Muscle of arm (tissue), 12 donors: ENCODE measurements around the gene KLK10. TPM values are rescaled to one million over a fixed set of nuclear protein-coding genes. Genes with fewer than 3 reads are reported as not detected.
"Not testable (repeated sequence)": the region's sequence is repeated elsewhere in the genome, so short reads cannot be mapped to it uniquely, and the experiment has no call there.

Experiments used
- DNase-seq: peaks from one replicate; pipeline ENCODE4 v3.0.0-alpha.2; 2013
- polyA plus RNA-seq, 12 donors: library from polyadenylated mRNA; unstranded; fragments of 120-200 nt; gene quantifications; one replicate each; pipeline ENCODE4 v1.2.1, GENCODE V29; 2013; ENCODE audit not compliant: insufficient read length in 12 of 12

KLK10 gene
- polyA plus RNA-seq, 12 donors, result 0.05 to 2.1 (median 0.19) TPM; not detected in 4

DNA sequence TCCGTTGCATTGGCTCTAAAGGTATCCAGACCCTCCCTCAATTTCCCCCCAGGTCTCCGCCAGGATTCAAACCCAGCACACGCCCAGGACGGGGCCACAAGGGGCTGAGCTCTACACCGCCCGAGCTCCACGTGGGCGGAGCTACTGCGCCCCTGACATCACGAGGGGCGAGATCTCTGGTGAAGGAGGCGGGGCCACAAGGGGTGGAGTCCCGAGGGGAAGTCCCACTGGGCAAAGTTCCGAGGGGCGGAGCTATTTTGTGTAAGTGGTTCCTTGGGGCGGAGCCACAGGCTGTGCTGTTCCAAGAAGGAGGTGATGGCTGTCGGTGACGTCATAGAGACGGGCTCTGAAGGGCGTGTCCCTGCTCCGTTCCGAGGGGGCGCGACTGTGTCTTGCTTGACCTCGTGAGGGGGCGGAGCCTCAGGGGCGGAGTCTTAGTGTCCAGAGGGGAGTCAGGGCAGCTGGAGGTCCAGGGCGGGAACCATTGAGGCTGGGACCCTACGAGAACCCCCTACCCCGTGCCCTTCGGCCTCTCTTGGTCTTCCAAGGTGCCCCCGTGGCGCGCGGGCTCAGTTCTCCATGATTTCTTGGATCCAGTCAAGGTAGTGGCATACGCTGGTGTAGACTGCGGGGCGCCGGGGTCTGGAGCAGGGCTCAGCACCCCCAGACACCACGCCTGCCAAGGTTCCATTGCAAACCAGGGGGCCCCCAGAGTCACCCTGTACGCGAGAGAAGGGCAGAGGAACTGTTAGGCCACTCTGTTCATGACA, 16.8 kb downstream of the KLK10 start:
- no peak for DNase-seq

DNA sequence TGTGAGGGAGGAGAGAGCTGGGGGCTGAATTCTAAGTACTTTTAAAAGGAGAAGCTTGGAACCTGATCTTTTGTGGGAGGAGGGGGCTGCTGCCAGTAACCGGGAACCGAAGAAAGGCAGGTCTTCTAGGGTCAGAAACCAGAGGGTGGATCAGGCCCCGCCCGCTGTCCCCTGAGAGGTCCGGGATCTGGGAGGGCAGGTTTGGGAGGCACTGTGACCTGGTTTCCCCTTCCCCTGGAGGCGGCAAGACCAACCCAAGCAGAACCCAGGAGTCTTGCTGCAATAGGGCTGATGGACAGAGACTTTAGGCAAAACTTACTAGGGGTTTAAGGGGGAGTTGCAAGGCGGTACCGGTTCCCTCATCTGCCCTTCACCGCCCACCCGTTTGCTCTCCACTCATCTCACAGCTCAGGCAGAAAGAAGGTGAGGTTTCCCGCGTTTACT, 17.4 kb downstream of the KLK10 start:
- no peak for DNase-seq

DNA sequence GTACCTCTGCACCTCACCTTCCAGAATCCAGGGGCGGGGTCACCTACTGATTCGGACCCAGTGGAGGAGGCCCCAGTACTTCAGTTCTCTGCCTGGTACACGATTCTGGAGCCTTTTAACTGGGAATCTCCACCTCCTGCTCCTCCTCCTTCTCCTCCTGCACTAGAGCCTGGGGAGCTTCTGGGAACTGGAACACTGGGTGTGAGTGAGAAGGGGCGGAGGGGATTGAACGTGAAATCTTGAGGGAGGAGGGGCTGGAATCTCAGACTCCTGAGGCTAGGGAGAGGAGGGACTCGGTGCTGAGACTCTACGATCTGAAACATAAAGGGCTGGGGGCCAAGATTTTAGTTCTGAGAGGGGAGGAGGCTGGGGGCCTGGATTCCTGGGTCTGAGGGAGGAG, 18.0 kb downstream of the KLK10 start, which contains the start of gene KLK8:
TSS of gene KLK8 (minus strand) at position 90 of the 400 bp plus-strand sequence. CDS start 437 bp downstream, outside the sequence.
- DNase-seq, result no peak

DNA sequence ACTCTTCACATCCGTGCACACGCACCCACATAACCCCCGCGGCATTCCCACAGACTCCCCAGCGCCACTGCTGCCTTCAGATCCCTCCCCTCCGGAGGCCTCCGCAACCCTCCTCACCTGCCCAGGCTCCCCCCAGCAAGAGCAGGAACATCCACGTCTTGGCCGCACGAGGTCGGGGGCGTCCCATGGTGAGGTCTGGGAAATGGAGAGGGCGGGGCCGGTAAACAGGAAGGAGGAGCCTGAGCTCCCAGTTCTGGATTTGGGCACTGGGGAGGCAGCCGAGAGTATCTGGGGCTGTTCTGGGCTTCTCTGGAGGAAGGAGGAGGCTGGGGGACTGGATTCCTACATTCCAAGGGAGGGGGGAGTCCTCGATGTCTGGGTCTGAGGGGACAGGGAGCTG, 18.5 kb downstream of the KLK10 start:
- no peak for DNase-seq

DNA sequence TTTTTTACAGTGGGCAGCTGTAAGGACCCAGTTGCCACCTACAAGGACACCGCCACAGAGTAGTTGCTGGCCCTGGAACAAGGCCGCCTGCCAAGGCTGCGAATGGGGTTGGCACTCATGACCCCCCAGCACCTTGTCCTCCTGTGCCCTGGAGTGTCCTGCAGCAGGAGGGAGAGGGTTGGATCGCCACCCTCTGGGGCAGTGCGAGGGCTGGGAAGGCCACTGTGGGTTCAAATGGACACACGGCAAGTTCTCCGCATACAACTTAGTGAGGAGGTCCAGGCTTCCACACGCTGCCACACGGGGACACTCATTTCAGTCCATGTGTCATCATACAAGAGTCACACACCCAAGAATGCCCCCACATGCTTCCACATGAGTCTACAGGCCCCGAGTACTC, 19.1 kb downstream of the KLK10 start:
- no peak for DNase-seq

DNA sequence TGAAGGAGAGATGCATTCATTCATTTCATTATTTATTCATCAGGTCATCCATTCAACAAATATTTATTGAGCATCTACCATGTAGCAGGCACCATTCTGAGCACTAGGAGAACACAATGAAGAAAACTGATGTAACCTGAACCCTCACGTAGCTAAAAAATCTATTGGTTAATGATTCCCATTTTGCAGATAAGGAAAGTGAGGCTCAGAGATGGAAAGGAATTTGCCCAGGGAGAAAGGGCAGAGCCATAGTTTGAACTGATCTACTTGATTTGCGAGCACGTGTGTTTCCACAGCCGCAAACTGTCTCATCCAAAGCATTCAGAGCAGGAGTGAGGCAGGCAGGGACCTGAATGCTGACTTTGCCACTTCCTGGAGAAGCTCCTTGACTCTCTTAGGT, 20.8 kb downstream of the KLK10 start:
- DNase-seq, result no peak

DNA sequence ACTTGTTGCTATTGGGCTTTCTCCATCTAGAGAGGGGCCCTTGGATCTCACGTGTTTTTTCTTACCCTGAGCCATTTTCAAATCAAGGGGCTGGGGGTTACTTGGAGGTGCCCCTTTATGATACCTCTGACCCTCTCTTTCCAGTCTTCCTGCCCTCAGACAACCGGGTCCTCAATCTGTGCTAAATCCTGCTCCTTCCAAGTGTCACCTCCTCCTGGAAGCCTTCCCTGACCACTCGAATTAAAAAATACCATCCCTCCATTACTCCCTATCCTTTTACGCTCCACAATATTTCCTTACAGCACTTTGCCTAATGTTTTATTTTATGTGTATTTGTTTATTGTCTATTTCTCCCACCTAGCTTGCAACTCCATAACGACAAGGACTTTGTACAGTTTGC, 21.4 kb downstream of the KLK10 start:
- DNase-seq, result no peak

DNA sequence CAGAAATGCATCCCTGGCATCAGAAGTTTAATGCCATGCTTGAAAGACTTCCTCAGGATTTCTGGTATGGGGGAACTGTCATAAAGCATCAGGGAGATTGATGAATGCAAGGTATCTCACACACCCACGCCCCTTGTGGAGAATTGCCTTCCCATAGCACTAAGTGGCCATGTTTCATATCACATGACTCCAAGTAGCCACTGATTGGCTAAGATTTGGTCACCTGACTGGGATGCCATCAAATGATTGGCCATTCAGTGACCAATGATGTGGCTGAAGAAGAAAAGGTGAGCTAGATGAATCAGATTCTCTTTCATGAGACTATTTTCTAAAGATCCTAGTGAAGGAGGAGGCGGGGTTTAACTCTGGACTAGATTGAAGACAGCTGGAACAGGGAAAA, 25.4 kb downstream of the KLK10 start:
- DNase-seq, result no peak

DNA sequence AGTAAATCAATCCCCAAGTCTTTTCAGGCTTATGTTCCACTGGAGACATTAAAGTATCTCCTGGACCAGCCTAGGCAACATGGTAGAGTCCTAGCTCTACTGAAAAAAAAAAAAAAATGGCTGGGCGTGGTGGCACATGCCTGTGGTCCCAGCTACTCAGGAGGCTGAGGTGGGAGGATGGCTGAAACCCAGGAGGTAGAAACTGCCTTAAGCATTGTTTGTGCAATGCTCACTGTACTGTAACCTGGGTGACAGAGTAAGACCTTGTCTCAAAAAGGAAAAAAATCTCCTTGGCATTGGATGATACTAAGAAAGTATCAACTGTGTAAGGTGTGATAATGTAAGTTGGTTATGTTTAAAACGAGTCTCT, 26.9 kb downstream of the KLK10 start:
- no peak for DNase-seq

DNA sequence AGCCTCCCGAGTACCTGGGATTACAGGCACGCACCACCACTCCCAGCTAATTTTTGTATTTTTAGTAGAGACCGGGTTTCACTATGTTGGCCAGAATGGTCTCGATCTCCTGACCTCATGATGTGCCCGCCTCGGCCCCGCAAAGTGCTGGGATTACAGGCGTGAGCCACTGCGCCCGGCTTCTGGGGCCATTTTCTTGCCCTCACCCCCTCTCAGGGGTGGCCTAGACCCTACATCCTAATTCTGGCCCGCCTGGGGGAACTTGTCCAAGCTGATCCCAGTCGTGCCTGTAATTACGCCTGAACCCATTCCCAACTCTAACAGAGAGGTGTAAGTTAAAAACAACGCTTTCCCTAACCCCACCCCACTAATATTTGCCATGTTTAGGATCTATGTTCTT, 35.1 kb downstream of the KLK10 start:
- DNase-seq, result not testable (repeated sequence)

DNA sequence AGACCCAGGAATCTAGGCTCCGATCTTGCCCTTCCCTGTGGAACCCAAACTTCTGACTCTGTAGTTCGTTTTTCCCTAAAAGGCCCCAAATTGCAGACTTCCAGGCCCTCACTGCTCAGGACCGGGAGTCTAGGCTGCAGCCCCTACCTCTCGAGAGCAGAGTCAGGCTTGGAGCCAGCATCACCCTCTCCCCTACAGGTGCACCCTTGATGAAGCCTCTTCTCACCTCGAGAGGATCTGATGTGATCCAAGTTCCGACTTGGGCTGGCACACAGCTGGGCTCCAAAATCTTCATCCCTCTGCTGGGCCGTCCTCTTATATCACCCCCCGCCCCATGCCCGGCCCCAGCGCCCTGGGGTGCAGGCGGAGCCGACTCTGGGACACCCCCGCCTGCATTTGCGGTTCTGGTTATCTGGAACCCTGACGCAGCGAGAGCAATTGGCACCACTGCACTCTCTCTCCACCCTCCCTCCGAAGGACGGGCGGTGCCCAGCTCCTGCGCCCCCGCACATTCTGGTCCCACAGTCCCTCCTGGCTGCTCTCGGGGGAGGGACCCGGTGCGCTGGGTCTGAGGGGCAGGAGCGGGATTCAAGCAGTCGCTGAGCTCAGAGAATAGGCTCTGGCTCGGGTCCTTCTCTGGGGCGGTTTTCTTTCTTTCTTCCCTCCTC, 35.8 kb downstream of the KLK10 start, which contains the start of gene KLK7:
TSS of gene KLK7 (minus strand) at position 293 of the 668 bp plus-strand sequence. CDS start 1,518 bp downstream, outside the sequence.
- DNase-seq, result no peak

DNA sequence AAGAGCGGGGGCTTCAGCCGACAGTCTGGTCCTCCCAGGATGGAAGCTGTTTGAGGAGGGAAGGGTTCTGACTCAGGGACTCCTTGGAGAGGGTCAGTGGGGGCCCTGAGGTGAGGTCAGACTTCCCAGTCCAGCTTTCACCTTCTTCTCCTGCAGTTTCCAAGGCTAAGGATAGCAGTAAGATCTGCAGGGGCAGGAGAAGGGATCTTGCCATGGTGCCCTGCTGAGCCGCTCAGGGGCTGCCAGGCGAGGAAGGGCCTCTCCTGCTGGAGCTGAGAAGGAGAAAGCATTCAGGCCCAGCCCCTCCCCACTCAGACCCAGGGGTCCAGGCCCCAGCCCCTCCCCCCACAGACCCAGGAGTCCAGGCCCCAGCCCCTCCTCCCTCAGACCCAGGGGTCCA, 37.3 kb downstream of the KLK10 start:
- DNase-seq, result no peak

DNA sequence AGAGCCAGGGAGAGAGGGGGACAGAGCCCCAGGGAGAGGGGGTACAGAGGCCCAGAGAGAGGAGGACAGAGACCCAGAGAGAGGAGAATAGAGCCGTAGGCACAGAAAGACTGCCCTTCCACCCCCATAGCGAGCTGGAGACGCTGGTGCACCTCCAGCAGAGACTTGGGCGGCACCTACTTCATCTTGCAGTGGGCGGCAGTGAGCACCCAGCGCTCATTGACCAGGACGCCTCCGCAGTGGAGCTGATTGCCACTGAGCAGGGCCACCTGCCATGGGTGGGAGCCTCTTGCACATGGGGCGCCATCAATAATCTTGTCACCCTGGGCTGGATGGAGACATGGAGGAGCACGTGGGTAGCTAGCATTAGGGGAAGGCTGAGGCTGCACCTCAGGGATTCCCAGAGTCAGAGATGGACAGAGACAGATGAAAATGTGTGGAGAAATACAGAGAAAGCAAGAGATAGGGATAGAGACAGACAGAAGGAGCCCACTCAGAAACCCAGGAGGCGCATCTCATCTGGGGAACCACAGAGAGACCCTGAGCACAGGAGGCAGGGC, 37.8 kb downstream of the KLK10 start:
- DNase-seq, result no peak

DNA sequence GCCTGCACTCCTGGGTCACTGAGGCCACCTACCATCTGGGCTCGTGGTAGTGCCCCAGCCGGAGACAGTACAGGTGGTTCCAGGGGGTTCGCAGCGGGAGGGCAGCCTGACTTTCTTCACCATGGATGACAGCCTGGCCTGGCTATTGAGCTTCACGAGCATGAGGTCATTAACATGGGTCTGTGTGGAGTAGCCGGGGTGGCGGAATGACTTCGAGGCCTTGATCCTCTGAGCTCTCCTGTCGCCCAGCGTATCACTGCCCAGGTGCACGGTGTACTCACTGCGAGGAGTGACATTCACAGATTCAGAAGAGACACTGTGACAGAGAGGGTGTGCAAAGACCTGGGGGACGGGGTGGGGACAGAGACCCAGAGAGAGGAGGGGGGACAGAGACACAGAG, 39.3 kb downstream of the KLK10 start:
- no peak for DNase-seq

DNA sequence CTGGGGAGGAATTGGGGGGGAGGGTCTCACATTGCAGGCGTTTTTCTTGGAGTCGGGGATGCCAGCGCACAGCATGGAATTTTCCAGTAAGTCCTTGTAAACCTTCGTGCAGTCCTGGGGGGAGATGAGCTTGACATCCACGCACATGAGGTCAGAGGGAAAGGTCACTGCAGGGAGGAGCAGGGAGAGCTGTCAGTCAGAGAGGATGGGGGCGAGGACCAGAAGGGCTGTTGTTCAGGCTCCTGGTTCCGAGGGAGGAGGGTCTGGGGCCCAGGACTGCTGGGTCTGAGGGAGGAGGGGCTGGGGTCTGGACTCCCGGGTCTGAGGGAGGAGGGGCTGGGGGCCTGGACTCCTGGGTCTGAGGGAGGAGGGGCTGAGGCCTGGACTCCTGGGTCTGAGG, 39.8 kb downstream of the KLK10 start:
- DNase-seq, result no peak

DNA sequence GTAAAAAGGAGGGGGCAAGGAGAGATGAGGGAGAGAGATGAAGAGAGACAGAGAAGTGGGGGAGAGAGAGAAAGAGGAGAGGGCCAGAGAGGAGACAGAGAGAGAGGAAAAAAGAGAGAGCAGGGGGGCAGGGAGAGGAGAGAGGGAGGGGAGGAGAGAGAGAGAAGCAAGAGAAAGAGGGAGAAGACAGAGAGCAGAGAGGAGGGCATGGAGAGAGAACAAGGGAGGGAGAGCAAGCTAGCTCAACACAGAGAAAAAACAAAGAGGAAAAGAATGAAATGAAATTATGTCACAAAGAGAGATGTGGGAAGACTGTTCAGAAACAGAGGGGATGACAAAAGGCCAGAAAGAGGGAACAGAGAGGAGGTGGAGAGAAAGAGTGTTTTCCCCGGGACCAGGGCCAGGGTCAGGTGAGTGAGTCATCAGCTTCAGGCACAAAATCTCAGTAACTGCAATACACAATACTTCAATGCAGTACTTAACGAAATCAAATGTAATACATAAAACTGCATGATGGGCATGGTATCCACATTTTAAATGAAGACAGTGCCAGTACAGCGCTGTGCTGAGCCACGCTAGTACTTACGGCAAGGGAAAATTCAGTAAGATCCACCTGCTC, 40.6 kb downstream of the KLK10 start:
- no peak for DNase-seq

DNA sequence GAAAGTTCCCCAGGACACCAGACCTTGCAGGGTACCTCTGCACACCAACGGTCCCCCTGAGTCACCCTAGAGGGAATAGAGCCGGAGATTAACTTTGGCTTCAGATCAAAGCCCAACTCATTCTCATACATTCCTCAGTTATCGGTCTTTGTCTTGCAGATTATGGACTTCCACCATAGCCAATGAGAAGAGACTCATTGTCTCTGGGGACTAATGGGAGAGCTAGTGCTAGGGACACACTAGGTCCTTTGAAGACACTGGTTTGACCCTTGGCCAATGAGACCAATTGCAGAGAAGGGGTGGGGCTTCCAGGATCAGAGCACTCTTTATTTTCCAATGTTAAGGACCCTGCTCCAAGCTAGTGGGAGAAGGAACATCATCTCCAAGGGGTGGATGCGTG, 41.9 kb downstream of the KLK10 start:
- no peak for DNase-seq

DNA sequence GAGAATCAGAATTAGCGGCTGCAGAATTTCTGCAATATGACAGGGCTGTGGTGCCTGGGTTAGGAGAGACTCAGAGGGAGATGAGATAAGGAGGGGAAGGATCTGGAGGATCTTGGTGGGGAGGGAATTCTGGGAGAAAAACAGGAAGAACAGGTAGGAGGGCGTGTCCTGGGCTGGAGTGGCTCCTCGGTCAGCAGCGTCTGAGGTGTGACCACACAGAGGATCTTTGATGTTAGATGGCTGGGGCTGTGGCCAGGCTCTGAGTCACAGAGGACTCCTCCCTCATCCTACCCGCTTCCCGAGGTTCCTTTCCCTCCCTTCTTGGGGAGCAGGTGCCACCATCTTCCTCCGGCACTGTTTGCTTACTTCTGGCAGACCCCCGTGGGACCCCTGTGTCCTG, 43.7 kb downstream of the KLK10 start:
- DNase-seq, result no peak

DNA sequence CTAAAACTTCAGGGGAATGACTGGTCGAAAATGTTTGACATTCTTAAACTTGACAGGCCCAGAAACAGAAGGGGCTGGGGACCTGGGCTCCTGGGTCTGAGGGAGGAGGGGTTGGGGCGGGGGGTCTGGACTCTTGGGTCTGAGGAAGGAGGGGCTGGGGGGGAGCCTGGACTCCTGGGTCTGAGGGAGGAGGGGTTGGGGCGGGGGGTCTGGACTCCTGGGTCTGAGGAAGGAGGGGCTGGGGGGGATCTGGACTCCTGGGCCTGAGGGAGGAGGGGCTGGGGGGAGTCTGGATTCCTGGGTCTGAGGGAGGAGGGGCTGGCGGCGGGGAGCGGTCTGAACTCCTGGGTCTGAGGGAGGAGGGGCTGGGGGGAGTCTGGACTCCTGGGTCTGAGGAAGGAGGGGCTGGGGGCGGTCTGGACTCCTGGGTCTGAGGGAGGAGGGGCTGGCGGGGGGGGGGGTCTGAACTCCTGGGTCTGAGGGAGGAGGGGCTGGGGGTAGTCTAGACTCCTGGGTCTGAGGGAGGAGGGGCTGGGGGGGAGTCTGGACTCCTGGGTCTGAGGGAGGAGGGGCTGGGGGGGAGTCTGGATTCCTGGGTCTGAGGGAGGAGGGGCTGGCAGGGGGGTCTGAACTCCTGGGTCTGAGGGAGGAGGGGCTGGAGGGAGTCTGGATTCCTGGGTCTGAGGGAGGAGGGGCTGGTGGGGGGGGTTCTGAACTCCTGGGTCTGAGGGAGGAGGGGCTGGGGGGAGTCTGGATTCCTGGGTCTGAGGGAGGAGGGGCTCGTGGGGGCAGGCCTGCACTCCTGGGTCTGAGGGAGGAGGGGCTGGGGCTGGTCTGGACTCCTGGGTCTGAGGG, 44.6 kb downstream of the KLK10 start:
- DNase-seq, result no peak

DNA sequence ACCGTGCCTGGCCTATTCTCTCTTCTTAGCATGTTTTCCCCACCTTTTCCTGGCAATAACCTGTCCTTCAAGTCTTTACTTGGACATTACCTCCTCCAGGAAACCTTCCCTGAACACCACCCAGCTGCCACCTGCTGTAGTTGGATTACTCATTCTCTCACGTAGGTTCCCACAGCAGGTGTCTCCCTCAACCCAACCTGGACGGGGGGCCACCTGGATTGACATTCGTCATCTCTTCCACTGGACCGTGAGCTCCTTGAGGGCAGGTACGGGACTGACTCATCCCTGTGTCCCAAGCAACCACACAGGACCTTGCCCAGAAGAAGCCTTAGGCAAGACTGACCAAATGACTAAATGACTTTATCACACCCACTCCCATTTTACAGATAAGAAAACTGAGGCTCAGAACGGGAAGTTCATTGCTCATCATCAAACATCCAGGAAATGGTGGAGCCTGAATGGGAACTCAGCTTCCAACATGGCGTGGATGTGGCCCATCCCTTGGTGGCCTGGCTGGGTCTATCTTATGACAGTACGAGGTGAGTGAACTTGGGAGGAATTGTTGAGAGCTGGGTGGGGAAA, 46.6 kb downstream of the KLK10 start:
- no peak for DNase-seq

DNA sequence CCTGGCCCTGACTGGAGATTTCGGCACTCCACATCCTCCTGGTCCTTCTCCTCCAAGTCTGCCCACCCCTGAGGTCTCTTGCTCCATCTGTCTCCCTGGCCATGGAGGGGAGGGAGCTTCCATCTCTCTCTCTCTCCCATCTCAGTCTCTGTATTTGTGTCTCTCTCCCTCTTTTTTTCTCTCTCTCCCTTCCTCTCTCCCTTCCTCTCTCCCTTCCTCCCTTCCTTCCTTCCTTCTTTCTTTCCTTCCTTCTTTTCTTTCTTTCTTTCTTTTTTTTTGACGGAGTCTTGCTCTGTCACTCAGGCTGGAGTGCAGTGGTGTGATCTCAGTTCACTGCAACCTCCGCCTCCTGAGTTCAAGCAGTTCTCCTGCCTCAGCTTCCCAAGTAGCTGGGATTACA, 49.7 kb downstream of the KLK10 start:
- not testable (repeated sequence) for DNase-seq
